ENCODE results near the gene OR7G1. TPM values are rescaled to one million over a fixed set of nuclear protein-coding genes. Genes with fewer than 3 reads are reported as not detected.

OR7G1 gene
- total RNA-seq, 1 experiment from 2014 or later: not detected

GRCh38 chr19:9155591-9155990, 40.0 kb upstream of the OR7G1 start:
- ChIA-PET CTCF (no interaction called here), POLR2A (no interaction called here)
- ATAC-seq (no peak), DNase-seq (ENCODE audit: low spot score) (no peak)
- TF ChIP-seq ZSCAN18 (CRISPR knock-in tag; IDR thresholded peaks at IDR 0.05) (no peak), TEAD4 (CRISPR knock-in tag; IDR thresholded peaks at IDR 0.05) (no peak), GABPB1 (CRISPR knock-in tag; IDR thresholded peaks at IDR 0.05) (no peak), SP1 (CRISPR knock-in tag; conservative IDR thresholded peaks at IDR 0.05) (no peak), FOXK1 (CRISPR knock-in tag; IDR thresholded peaks at IDR 0.05) (no peak), STAT6 (CRISPR knock-in tag; conservative IDR thresholded peaks at IDR 0.05; ENCODE audit: low read depth) (no peak), SOX15 (CRISPR knock-in tag; IDR thresholded peaks at IDR 0.05) (no peak), ZNF317 (CRISPR knock-in tag; IDR thresholded peaks at IDR 0.05; ENCODE audit: borderline replicate concordance, low read depth) (no peak), ZNF138 (CRISPR knock-in tag; conservative IDR thresholded peaks at IDR 0.05) (no peak), GRHL2 (CRISPR knock-in tag; IDR thresholded peaks at IDR 0.05; ENCODE audit: insufficient replicate concordance, severe bottlenecking) (no peak), ARID4B (CRISPR knock-in tag; IDR thresholded peaks at IDR 0.05; ENCODE audit: borderline replicate concordance) (no peak), ZNF232 (CRISPR knock-in tag; IDR thresholded peaks at IDR 0.05) (no peak), RELA (CRISPR knock-in tag; IDR thresholded peaks at IDR 0.05; ENCODE audit: borderline replicate concordance) (no peak), CBFB (CRISPR knock-in tag; IDR thresholded peaks at IDR 0.05; ENCODE audit: low read depth) (no peak), ZNF396 (CRISPR knock-in tag; IDR thresholded peaks at IDR 0.05; ENCODE audit: borderline replicate concordance) (no peak), SMAD3 (CRISPR knock-in tag; IDR thresholded peaks at IDR 0.05; ENCODE audit: borderline replicate concordance) (no peak), USF2 (CRISPR knock-in tag; IDR thresholded peaks at IDR 0.05) (no peak), JAZF1 (CRISPR knock-in tag; IDR thresholded peaks at IDR 0.05) (no peak), PRRX2 (CRISPR knock-in tag; IDR thresholded peaks at IDR 0.05) (no peak), ZNF121 (CRISPR knock-in tag; IDR thresholded peaks at IDR 0.05) (no peak)
- Mint-ChIP-seq H3K9me3 (peaks cover 39% of the 10 kb centered on the region), H3K27ac (no peak overlapping the region), H3K36me3 (peaks cover 99% of the 10 kb centered on the region), H3K4me1 (no peaks in the 10 kb centered on the region), H3K27me3 (ENCODE audit: low read depth) (peaks cover 3% of the 10 kb centered on the region; the same call in 1 of the 2 replicates), H3K4me3 (no peak overlapping the region)
